ENCODE measurements around the gene TSSK2. TPM values are rescaled to one million over a fixed set of nuclear protein-coding genes. Genes with fewer than 3 reads are reported as not detected.

TSSK2 gene
- total RNA-seq, 1 donor from 2014 or later: not detected

- Histone ChIP-seq H3K9me3 (replicated peaks) (no peaks in the 10 kb centered on the region), H3K27ac (replicated peaks) (no peak overlapping the region), H3K36me3 (peaks cover 93% of the 10 kb centered on the region), H3K27me3 (ENCODE audit: low read depth) (no peaks in the 10 kb centered on the region), H3K4me1 (peaks cover 13% of the 10 kb centered on the region), H3K4me3 (no peak overlapping the region)
- TF ChIP-seq CTCF (IDR thresholded peaks at IDR 0.05; ENCODE audit: borderline replicate concordance): no peak
- intact Hi-C loops (cut with micrococcal nuclease): no loop called here
- DNase-seq: no peak
Measured at GRCh38 chr22:19138217-19139000, 7.3 kb downstream of the TSSK2 start.

- no peaks in the 10 kb centered on the region for H3K27me3 ChIP-seq (ENCODE audit: low read depth)
- H3K36me3 ChIP-seq: peaks cover 87% of the 10 kb centered on the region
- no peaks in the 10 kb centered on the region for H3K9me3 ChIP-seq (replicated peaks)
- H3K4me1 ChIP-seq: peaks cover 18% of the 10 kb centered on the region
- no peak overlapping the region for H3K27ac ChIP-seq (replicated peaks)
- TF ChIP-seq CTCF (IDR thresholded peaks at IDR 0.05; ENCODE audit: borderline replicate concordance): no peak
- H3K4me3 ChIP-seq: no peak overlapping the region
- DNase-seq: no peak
- intact Hi-C loops (cut with micrococcal nuclease): no loop called here
Measured at GRCh38 chr22:19139001-19139356, 7.9 kb downstream of the TSSK2 start.

- Histone ChIP-seq H3K27ac (replicated peaks) (no peak overlapping the region), H3K27me3 (ENCODE audit: low read depth) (no peaks in the 10 kb centered on the region), H3K4me1 (peaks cover 23% of the 10 kb centered on the region), H3K4me3 (no peak overlapping the region), H3K9me3 (replicated peaks) (no peaks in the 10 kb centered on the region), H3K36me3 (peaks cover 77% of the 10 kb centered on the region)
- DNase-seq: no peak
- no peak for TF ChIP-seq CTCF (IDR thresholded peaks at IDR 0.05; ENCODE audit: borderline replicate concordance)
- intact Hi-C loops (cut with micrococcal nuclease): no loop called here
Measured at GRCh38 chr22:19139974-19140373, 8.9 kb downstream of the TSSK2 start.

- Histone ChIP-seq H3K27ac (replicated peaks) (no peak overlapping the region), H3K36me3 (peaks cover 54% of the 10 kb centered on the region)
Measured at GRCh38 chr22:19142394-19142793, 11.3 kb downstream of the TSSK2 start.

GRCh38 chr22:19143212-19143611 is 12.1 kb downstream of the TSSK2 start:
- H3K27ac ChIP-seq (replicated peaks): no peak overlapping the region
- peaks cover 23% of the 10 kb centered on the region for H3K4me1 ChIP-seq
- DNase-seq: no peak
- peaks cover 13% of the 10 kb centered on the region for H3K27me3 ChIP-seq (ENCODE audit: low read depth)
- TF ChIP-seq CTCF (IDR thresholded peaks at IDR 0.05; ENCODE audit: borderline replicate concordance): no peak
- no peaks in the 10 kb centered on the region for H3K9me3 ChIP-seq (replicated peaks)
- peak overlapping the region; percentile 87 for H3K4me3 ChIP-seq
- H3K36me3 ChIP-seq: peaks cover 46% of the 10 kb centered on the region
- intact Hi-C loops (cut with micrococcal nuclease): no loop called here

More at GRCh38 chr22:19142394-19142793, 11.3 kb downstream of the TSSK2 start:
- intact Hi-C loops (cut with micrococcal nuclease): no loop called here
- peaks cover 5% of the 10 kb centered on the region for H3K27me3 ChIP-seq (ENCODE audit: low read depth)
- DNase-seq: no peak
- H3K9me3 ChIP-seq (replicated peaks): no peaks in the 10 kb centered on the region
- H3K4me1 ChIP-seq: peaks cover 23% of the 10 kb centered on the region
- no peak for TF ChIP-seq CTCF (IDR thresholded peaks at IDR 0.05; ENCODE audit: borderline replicate concordance)
- no peak overlapping the region for H3K4me3 ChIP-seq

Data from left ventricle myocardium inferior (tissue), 1 donor.